Vagina (tissue), 2 donors: ENCODE data around the gene CNNM1. TPM values are rescaled to one million over a fixed set of nuclear protein-coding genes. Genes with fewer than 3 reads are reported as not detected.

ENCODE experiments used
- DNase-seq, 2 donors: peaks; one replicate each; pipeline ENCODE4 v3.0.0-alpha.2; 2017; ENCODE audit errors: extremely low spot score in 2 of 2
- H3K27ac ChIP-seq: fragments of 200-600 bp; sonication (generic); one replicate; pipeline ENCODE4 v1.5.1; 2019
- H3K27me3 ChIP-seq: fragments of 200-600 bp; sonication (generic); one replicate; pipeline ENCODE4 v1.5.1; 2019
- H3K36me3 ChIP-seq, 2 donors: fragments of 200-600 bp; sonication (generic); one replicate each; pipeline ENCODE4 v1.5.1; 2017 to 2019
- H3K4me1 ChIP-seq: fragments of 200-600 bp; sonication (generic); one replicate; pipeline ENCODE4 v1.5.1; 2019
- H3K4me3 ChIP-seq, 2 donors: fragments of 200-600 bp; sonication (generic); 1 replicate in 1 of 2; 2 replicates in 1 of 2; pipeline ENCODE4 v1.5.1; 2016 to 2019
- H3K9me3 ChIP-seq: fragments of 200-600 bp; sonication (generic); one replicate; pipeline ENCODE4 v1.5.1; 2019
- POLR2A ChIP-seq, 2 donors: fragments of 450-650 bp; IDR thresholded peaks; one replicate each; pipeline ENCODE4 v1.6.1; 2017; ENCODE audit warnings: antibody characterized with exemption in 2 of 2, mild to moderate bottlenecking in 2 of 2, moderate library complexity in 2 of 2
- POLR2AphosphoS5 ChIP-seq, 2 donors: sonication (generic); formaldehyde crosslinking; IDR thresholded peaks; one replicate each; pipeline ENCODE4 v1.9.0; 2017; ENCODE audit warnings: antibody characterized with exemption in 2 of 2, mild to moderate bottlenecking in 2 of 2, low read depth in 1 of 2; ENCODE audit not compliant: insufficient read depth in 1 of 2
- intact Hi-C: fragments of 100-400 bp; cut with DNase I; formaldehyde crosslinking; loops from one replicate; pipeline ENCODE4 v1.15.1; 2023
- total RNA-seq: library from RNA; depleted of rRNA; stranded (reverse); fragments of >200 nt; gene quantifications from one replicate; pipeline ENCODE4 v1.2.3, GENCODE V29; 2016
- TF ChIP-seq, protein P1 (sequence below), 3 experiments: fragments of 450-650 bp in 2 of 3; fragments of 200-600 bp in 1 of 3; sonication (generic) in 1 of 3; IDR thresholded peaks; one replicate each; pipeline ENCODE4 v1.5.1; 2017 to 2019; ENCODE audit warnings: antibody characterized with exemption in 3 of 3, mild to moderate bottlenecking in 2 of 3, moderate library complexity in 2 of 3

Gene CNNM1
- total RNA-seq, 1 donor from 2014 or later: 2.5 TPM

DNA sequence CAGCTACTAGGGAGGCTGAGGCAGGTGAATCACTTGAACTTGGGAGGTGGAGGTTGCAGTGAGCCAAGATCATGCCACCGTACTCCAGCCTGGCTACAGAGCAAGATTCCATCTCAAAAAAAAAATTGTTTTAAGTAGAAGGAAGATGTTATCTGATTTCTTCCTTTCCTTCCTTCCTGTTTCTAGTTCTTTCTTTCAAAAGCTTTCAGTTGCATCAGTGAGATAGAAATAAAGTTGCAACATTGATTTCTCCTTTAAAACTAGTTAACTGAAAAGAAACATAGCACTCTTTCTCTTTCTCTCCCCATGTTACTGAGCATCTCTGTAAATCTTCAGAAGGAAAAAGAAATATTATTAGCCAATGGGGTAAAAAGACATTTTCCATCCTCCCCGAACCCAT, 37.5 kb downstream of the CNNM1 start:
- Histone ChIP-seq H3K4me3 (no peak overlapping the region), H3K27ac (no peak overlapping the region), H3K36me3 (no peaks in the 10 kb centered on the region), H3K4me1 (no peaks in the 10 kb centered on the region), H3K27me3 (no peaks in the 10 kb centered on the region), H3K9me3 (no peaks in the 10 kb centered on the region)
- intact Hi-C loops: no loop called here
- DNase-seq: no peak
- TF ChIP-seq, protein P1, sequence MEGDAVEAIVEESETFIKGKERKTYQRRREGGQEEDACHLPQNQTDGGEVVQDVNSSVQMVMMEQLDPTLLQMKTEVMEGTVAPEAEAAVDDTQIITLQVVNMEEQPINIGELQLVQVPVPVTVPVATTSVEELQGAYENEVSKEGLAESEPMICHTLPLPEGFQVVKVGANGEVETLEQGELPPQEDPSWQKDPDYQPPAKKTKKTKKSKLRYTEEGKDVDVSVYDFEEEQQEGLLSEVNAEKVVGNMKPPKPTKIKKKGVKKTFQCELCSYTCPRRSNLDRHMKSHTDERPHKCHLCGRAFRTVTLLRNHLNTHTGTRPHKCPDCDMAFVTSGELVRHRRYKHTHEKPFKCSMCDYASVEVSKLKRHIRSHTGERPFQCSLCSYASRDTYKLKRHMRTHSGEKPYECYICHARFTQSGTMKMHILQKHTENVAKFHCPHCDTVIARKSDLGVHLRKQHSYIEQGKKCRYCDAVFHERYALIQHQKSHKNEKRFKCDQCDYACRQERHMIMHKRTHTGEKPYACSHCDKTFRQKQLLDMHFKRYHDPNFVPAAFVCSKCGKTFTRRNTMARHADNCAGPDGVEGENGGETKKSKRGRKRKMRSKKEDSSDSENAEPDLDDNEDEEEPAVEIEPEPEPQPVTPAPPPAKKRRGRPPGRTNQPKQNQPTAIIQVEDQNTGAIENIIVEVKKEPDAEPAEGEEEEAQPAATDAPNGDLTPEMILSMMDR (IDR thresholded peaks at IDR 0.05): no peak
- TF ChIP-seq POLR2A (IDR thresholded peaks at IDR 0.05): no peak
- TF ChIP-seq POLR2AphosphoS5 (IDR thresholded peaks at IDR 0.05; ENCODE audit: insufficient read depth in 1 of 2, low read depth in 1 of 2): no peak

DNA sequence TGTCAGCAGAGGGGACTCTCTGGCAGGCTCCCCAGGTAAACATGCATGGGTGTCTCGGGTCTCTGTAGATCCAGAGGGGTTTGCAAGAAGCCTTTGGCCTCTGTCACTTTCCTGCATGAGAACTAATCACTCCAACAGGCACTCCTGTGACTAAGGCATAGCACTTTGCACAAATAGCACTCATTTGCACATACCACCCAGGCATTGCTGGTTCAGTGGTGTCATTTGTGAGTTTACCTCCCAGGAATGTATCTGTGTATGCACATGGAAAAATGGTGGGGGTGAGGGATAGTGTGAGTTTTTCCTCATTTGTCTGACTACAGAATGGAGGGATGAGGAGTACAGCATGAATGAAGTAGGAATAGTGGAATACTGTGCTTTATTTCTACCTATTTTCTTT, 39.5 kb downstream of the CNNM1 start:
- no peak overlapping the region for H3K27ac ChIP-seq

DNA sequence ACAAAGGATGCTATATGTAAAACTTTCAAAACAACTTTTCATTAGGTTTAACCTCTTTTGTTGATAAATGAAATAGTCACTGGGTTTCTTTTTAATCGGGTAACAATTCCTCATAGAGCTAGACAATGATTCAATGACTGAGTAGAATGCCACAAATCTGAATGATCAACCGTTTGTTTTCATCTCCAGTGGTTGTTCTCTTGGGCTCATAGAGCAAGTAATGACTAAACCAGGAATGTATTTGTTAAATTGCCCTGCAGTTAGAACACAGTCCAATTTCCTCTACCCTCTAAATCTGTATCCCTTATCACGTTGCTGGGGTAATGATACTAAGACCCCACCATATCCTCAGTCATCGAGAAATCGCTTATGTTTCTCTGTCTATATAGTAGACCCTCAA, 40.0 kb downstream of the CNNM1 start:
- intact Hi-C loops: no loop called here
- Histone ChIP-seq H3K4me1 (no peaks in the 10 kb centered on the region), H3K9me3 (no peaks in the 10 kb centered on the region), H3K27ac (no peak overlapping the region), H3K27me3 (no peaks in the 10 kb centered on the region), H3K36me3 (no peaks in the 10 kb centered on the region), H3K4me3 (no peak overlapping the region)
- no peak for DNase-seq
- TF ChIP-seq POLR2AphosphoS5 (IDR thresholded peaks at IDR 0.05; ENCODE audit: insufficient read depth in 1 of 2, low read depth in 1 of 2) (no peak), POLR2A (IDR thresholded peaks at IDR 0.05) (no peak)
- TF ChIP-seq, protein P1 (IDR thresholded peaks at IDR 0.05): no peak

More for the DNA sequence above, 39.5 kb downstream of the CNNM1 start:
- TF ChIP-seq POLR2A (IDR thresholded peaks at IDR 0.05): no peak
- TF ChIP-seq, protein P1 (IDR thresholded peaks at IDR 0.05): no peak
- no peak for TF ChIP-seq POLR2AphosphoS5 (IDR thresholded peaks at IDR 0.05; ENCODE audit: insufficient read depth in 1 of 2, low read depth in 1 of 2)
- intact Hi-C loops: no loop called here
- no peaks in the 10 kb centered on the region for H3K4me1 ChIP-seq
- DNase-seq: no peak
- H3K27me3 ChIP-seq: no peaks in the 10 kb centered on the region
- H3K36me3 ChIP-seq: no peaks in the 10 kb centered on the region
- H3K9me3 ChIP-seq: no peaks in the 10 kb centered on the region
- no peak overlapping the region for H3K4me3 ChIP-seq

DNA sequence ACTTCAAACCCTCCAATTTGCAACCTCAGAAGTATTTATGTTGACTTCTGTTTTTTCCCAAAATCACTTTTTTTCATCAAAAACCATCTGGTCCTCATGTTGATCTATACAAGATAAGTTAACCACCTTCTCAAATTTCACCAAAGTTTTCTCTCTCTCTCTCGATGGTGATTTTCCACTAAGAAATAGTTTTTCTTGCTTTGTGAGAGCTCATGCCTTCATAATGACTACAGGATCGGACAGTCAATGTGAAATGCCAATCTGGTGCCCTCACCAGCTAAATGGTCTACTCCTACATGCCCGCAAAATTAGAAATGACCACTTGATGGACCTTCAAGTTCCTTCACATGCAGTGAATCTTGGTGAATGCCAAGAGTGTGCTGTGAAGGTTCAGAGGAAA, 40.4 kb downstream of the CNNM1 start:
- intact Hi-C loops: no loop called here
- H3K4me1 ChIP-seq: no peaks in the 10 kb centered on the region

DNA sequence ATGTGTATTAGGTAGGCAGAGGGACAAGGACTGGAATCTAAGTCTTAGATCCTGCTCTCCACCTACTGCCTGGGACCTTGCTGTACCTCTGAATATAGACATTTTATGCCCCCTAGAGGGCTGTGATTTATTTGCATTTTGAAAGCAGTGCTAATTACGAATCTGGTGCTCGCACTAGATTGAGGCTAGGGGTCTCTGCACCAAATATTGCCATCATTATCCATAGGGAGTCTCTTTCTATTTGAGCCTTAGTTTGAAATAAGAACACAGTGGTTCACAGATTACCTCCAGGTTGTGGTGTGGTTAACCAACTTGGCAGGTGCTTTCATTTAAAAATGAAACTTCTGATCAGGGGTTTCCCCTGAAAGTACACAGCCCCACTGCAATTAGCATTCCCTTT, 41.8 kb downstream of the CNNM1 start:
- Histone ChIP-seq H3K36me3 (no peaks in the 10 kb centered on the region), H3K9me3 (no peaks in the 10 kb centered on the region), H3K27ac (no peak overlapping the region), H3K4me3 (no peak overlapping the region), H3K27me3 (no peaks in the 10 kb centered on the region), H3K4me1 (no peaks in the 10 kb centered on the region)
- TF ChIP-seq POLR2AphosphoS5 (IDR thresholded peaks at IDR 0.05; ENCODE audit: insufficient read depth in 1 of 2, low read depth in 1 of 2) (no peak), POLR2A (IDR thresholded peaks at IDR 0.05) (no peak)
- TF ChIP-seq, protein P1 (IDR thresholded peaks at IDR 0.05): no peak
- DNase-seq: no peak
- intact Hi-C loops: no loop called here

More for the DNA sequence above, 40.4 kb downstream of the CNNM1 start:
- no peaks in the 10 kb centered on the region for H3K9me3 ChIP-seq
- DNase-seq: no peak
- H3K27ac ChIP-seq: no peak overlapping the region
- H3K27me3 ChIP-seq: no peaks in the 10 kb centered on the region
- no peaks in the 10 kb centered on the region for H3K36me3 ChIP-seq
- TF ChIP-seq POLR2A (IDR thresholded peaks at IDR 0.05) (no peak), POLR2AphosphoS5 (IDR thresholded peaks at IDR 0.05; ENCODE audit: insufficient read depth in 1 of 2, low read depth in 1 of 2) (no peak)
- TF ChIP-seq, protein P1 (IDR thresholded peaks at IDR 0.05): no peak
- H3K4me3 ChIP-seq: no peak overlapping the region
